NCI-H1105 treated with DMSO at 0.1 percent for 48 hours (cell line): ENCODE measurements around the gene PCK1.
A peak's percentile ranks its signal among the peaks of the same experiment; 100 is the strongest.

Source experiments
- DNase-seq: peaks from one replicate; lab custom pipeline; 2025; lab: John Stamatoyannopoulos, UW

The PCK1 gene

GRCh38 chr20:57560554-57561355 lies at the start of gene PCK1:
Gene PCK1 (plus strand): TSS chr20:57561110. CDS start chr20:57561412, 302 bp downstream.
- DNase-seq: no peak

GRCh38 chr20:57511709-57512108 lies 49.2 kb upstream of the PCK1 start:
- peak; percentile 63 for DNase-seq

GRCh38 chr20:57512432-57512831 lies 48.5 kb upstream of the PCK1 start:
- DNase-seq: no peak

GRCh38 chr20:57513199-57513598 lies 47.7 kb upstream of the PCK1 start:
- DNase-seq: no peak

- DNase-seq: peak; percentile 16
Observed at GRCh38 chr20:57514273-57514751, 46.6 kb upstream of the PCK1 start.

GRCh38 chr20:57517904-57518303 lies 43.0 kb upstream of the PCK1 start:
- no peak for DNase-seq

GRCh38 chr20:57522380-57523140 lies 38.4 kb upstream of the PCK1 start:
- no peak for DNase-seq

- no peak for DNase-seq
Observed at GRCh38 chr20:57523782-57524181, 37.1 kb upstream of the PCK1 start.

GRCh38 chr20:57524511-57525176 lies 36.3 kb upstream of the PCK1 start, which contains the start of gene CTCFL:
Gene CTCFL (minus strand): TSS chr20:57525140. CDS start chr20:57524205, 935 bp downstream.
- no peak for DNase-seq

GRCh38 chr20:57525328-57526086 lies 35.4 kb upstream of the PCK1 start:
- no peak for DNase-seq

GRCh38 chr20:57526087-57526884 lies 34.6 kb upstream of the PCK1 start:
- no peak for DNase-seq

GRCh38 chr20:57526885-57527460 lies 33.9 kb upstream of the PCK1 start:
- no peak for DNase-seq

GRCh38 chr20:57527728-57528127 lies 33.2 kb upstream of the PCK1 start:
- no peak for DNase-seq

GRCh38 chr20:57528148-57528547 lies 32.8 kb upstream of the PCK1 start:
- no peak for DNase-seq

- DNase-seq: no peak
Observed at GRCh38 chr20:57529160-57529585, 31.7 kb upstream of the PCK1 start.

GRCh38 chr20:57529810-57530209 lies 31.1 kb upstream of the PCK1 start:
- DNase-seq: no peak

- DNase-seq: no peak
Observed at GRCh38 chr20:57530327-57530981, 30.5 kb upstream of the PCK1 start.

- no peak for DNase-seq
Observed at GRCh38 chr20:57532104-57532503, 28.8 kb upstream of the PCK1 start.

- no peak for DNase-seq
Observed at GRCh38 chr20:57535297-57535696, 25.6 kb upstream of the PCK1 start.
